HCT116 (cell line): ENCODE results near the gene COG5. TPM values are rescaled to one million over a fixed set of nuclear protein-coding genes. Genes with fewer than 3 reads are reported as not detected.

Experiments
- ATAC-seq: fragments of 200-7000 bp; cut with Tn5 transposase; 2 replicates; pipeline ENCODE4 v1.9.1; 2020; ENCODE audit warnings: mild to moderate bottlenecking, moderate library complexity
- BruUV-seq: library from RNA; stranded (reverse); fragments of 400-500 nt; replicated peaks from 2 replicates; lab custom pipeline; 2021; lab: Mats Ljungman, UMichigan
- CTCF ChIA-PET: fragments of 300-600 bp; sonication (Branson Sonifier 250); formaldehyde crosslinking; loops from one replicate; lab custom pipeline; 2021; ENCODE audit warnings: antibody characterized with exemption; lab: Charles Lee
- POLR2A ChIA-PET: fragments of 300-600, 350-600 bp; sonication (Branson Sonifier 250); formaldehyde crosslinking; loops from one replicate; lab custom pipeline; 2021; ENCODE audit warnings: antibody characterized with exemption; lab: Charles Lee
- RAD21 ChIA-PET, 2 experiments: fragments of 300-600 bp; sonication (Branson Sonifier 250); formaldehyde crosslinking; loops; one replicate each; lab custom pipeline; 2023; ENCODE audit warnings: low total read pairs in 2 of 2; ENCODE audit not compliant: uncharacterized antibody in 2 of 2, unreplicated experiment in 2 of 2, low non-redundant PET in 1 of 2; lab: Charles Lee
- DNase-seq: peaks from one replicate; pipeline ENCODE4 v3.0.0-alpha.2; 2010; ENCODE audit warnings: low read depth, low spot score
- H2AFZ ChIP-seq: fragments of 200-600 bp; shearing (Covaris generic), sonication (generic); 2 replicates; pipeline ENCODE4 v1.6.1; 2017; ENCODE audit warnings: low read depth, mixed run types, mixed read lengths, antibody characterized with exemption, low read length; ENCODE audit not compliant: poor library complexity, severe bottlenecking
- H3K27ac ChIP-seq: 2 replicates; pipeline ENCODE4 v1.5.1; 2012; ENCODE audit warnings: low read depth, low read length
- H3K27me3 ChIP-seq: fragments of 200-600 bp; sonication (generic); 2 replicates; pipeline ENCODE4 v1.6.1; 2016; ENCODE audit warnings: mixed run types, low read length, mixed read lengths; ENCODE audit not compliant: insufficient read depth
- H3K36me3 ChIP-seq, 2 experiments: fragments of 200-500 bp in 1 of 2; fragments of 200-600 bp in 1 of 2; sonication (Bioruptor generic) in 1 of 2; sonication (generic) in 1 of 2; 2 replicates each; pipeline versions ENCODE4 v1.5.1 to v1.6.1; 2014 to 2016; ENCODE audit warnings: low read length in 2 of 2, inconsistent platforms in 1 of 2, mixed read lengths in 1 of 2, mixed run types in 1 of 2; ENCODE audit not compliant: insufficient read depth in 2 of 2, control insufficient read depth in 1 of 2
- H3K4me1 ChIP-seq, 2 experiments: fragments of 200-600 bp in 1 of 2; sonication (generic) in 1 of 2; 2 replicates each; pipeline versions ENCODE4 v1.5.1 to v1.6.1; 2012 to 2017; ENCODE audit warnings: low read length in 2 of 2, inconsistent platforms in 1 of 2, mild to moderate bottlenecking in 1 of 2, mixed read lengths in 1 of 2, mixed run types in 1 of 2, moderate library complexity in 1 of 2; ENCODE audit not compliant: insufficient read depth in 2 of 2, control insufficient read depth in 1 of 2
- H3K4me2 ChIP-seq: fragments of 200-600 bp; sonication (generic); 2 replicates; pipeline ENCODE4 v1.6.1; 2017; ENCODE audit warnings: mixed run types, low read length, mixed read lengths
- H3K4me3 ChIP-seq, 2 experiments: fragments of 200-600 bp in 1 of 2; sonication (generic) in 1 of 2; replicated peaks in 1 of 2; 2 replicates each; pipeline ENCODE4 v1.5.1; 2011 to 2016; ENCODE audit warnings: low read length in 2 of 2, control low read depth in 1 of 2, low read depth in 1 of 2, mild to moderate bottlenecking in 1 of 2, mixed read lengths in 1 of 2, mixed run types in 1 of 2
- H3K79me2 ChIP-seq: fragments of 200-600 bp; sonication (generic); 2 replicates; pipeline ENCODE4 v1.6.1; 2017; ENCODE audit warnings: mild to moderate bottlenecking, mixed run types, low read length, moderate library complexity, mixed read lengths; ENCODE audit not compliant: insufficient read depth
- H3K9ac ChIP-seq: fragments of 200-600 bp; sonication (generic); 2 replicates; pipeline ENCODE4 v1.6.1; 2016; ENCODE audit warnings: low read length, mixed read lengths
- H3K9me2 ChIP-seq: fragments of 200-600 bp; sonication (generic), shearing (Covaris generic); 2 replicates; pipeline ENCODE4 v1.6.1; 2017; ENCODE audit warnings: mixed run types, mild to moderate bottlenecking, moderate library complexity; ENCODE audit not compliant: insufficient read depth
- H3K9me3 ChIP-seq, 2 experiments: fragments of 200-500 bp in 1 of 2; fragments of 200-600 bp in 1 of 2; sonication (Bioruptor generic) in 1 of 2; sonication (generic) in 1 of 2; 2 replicates each; pipeline ENCODE4 v1.6.1; 2014 to 2017; ENCODE audit warnings: low read length in 2 of 2, mixed read lengths in 2 of 2, inconsistent platforms in 1 of 2, low read depth in 1 of 2, mild to moderate bottlenecking in 1 of 2, mixed run types in 1 of 2, moderate library complexity in 1 of 2; ENCODE audit not compliant: control insufficient read depth in 1 of 2, insufficient read depth in 1 of 2
- H4K20me1 ChIP-seq: fragments of 200-600 bp; sonication (generic), shearing (Covaris generic); 2 replicates; pipeline ENCODE4 v1.6.1; 2017; ENCODE audit warnings: mixed run types, mild to moderate bottlenecking, moderate library complexity; ENCODE audit not compliant: insufficient read depth
- ATF3 ChIP-seq: IDR thresholded peaks from 2 replicates; pipeline ENCODE4 v1.6.1; 2012
- CBX3 ChIP-seq: IDR thresholded peaks from 2 replicates; pipeline ENCODE4 v1.6.1; 2012; ENCODE audit warnings: low read depth
- CEBPB ChIP-seq: IDR thresholded peaks from 2 replicates; pipeline ENCODE4 v1.6.1; 2012; ENCODE audit warnings: low read depth
- CTCF ChIP-seq, 3 experiments: fragments of 200-600 bp in 1 of 3; sonication (generic) in 1 of 3; IDR thresholded peaks in 2 of 3; conservative IDR thresholded peaks in 1 of 3; 2 replicates each; pipeline ENCODE4 v1.5.1; 2012 to 2017; ENCODE audit warnings: low read depth in 2 of 3, low read length in 2 of 3, antibody characterized with exemption in 1 of 3, borderline replicate concordance in 1 of 3, control low read depth in 1 of 3, mild to moderate bottlenecking in 1 of 3, mixed read lengths in 1 of 3, mixed run types in 1 of 3, moderate library complexity in 1 of 3; ENCODE audit not compliant: insufficient read depth in 1 of 3
- EZH2 ChIP-seq: fragments of 200-600 bp; sonication (generic); IDR thresholded peaks from 2 replicates; pipeline ENCODE4 v1.6.1; 2017; ENCODE audit warnings: antibody characterized with exemption, mixed run types
- EZH2phosphoT487 ChIP-seq: fragments of 200-600 bp; IDR thresholded peaks from 2 replicates; pipeline ENCODE4 v1.6.1; 2018; ENCODE audit warnings: antibody characterized with exemption, borderline replicate concordance
- FOSL1 ChIP-seq: IDR thresholded peaks from 2 replicates; pipeline ENCODE4 v1.6.1; 2012; ENCODE audit warnings: low read depth
- JUND ChIP-seq: IDR thresholded peaks from 2 replicates; pipeline ENCODE4 v1.6.1; 2012
- MAX ChIP-seq: IDR thresholded peaks from 2 replicates; pipeline ENCODE4 v1.6.1; 2012
- POLR2A ChIP-seq: IDR thresholded peaks from 2 replicates; pipeline ENCODE4 v1.7.0; 2011; ENCODE audit warnings: borderline replicate concordance; ENCODE audit not compliant: insufficient read depth, insufficient read length; ENCODE audit errors: extremely low read depth
- POLR2AphosphoS5 ChIP-seq: IDR thresholded peaks from 2 replicates; pipeline ENCODE4 v1.6.1; 2011; ENCODE audit warnings: mild to moderate bottlenecking, low read depth, low read length, moderate library complexity
- RAD21 ChIP-seq: IDR thresholded peaks from 2 replicates; pipeline ENCODE4 v1.6.1; 2012; ENCODE audit warnings: low read depth, mild to moderate bottlenecking
- REST ChIP-seq: IDR thresholded peaks from 2 replicates; pipeline ENCODE4 v1.6.1; 2012; ENCODE audit warnings: low read depth
- SIN3A ChIP-seq: IDR thresholded peaks from 2 replicates; pipeline ENCODE4 v1.6.1; 2012; ENCODE audit warnings: low read depth
- SRF ChIP-seq: IDR thresholded peaks from 2 replicates; pipeline ENCODE4 v1.6.1; 2012; ENCODE audit warnings: low read depth
- TCF7L2 ChIP-seq: IDR thresholded peaks from 2 replicates; pipeline ENCODE4 v1.7.0; 2011; ENCODE audit warnings: borderline replicate concordance, inconsistent platforms; ENCODE audit not compliant: insufficient read depth, insufficient read length; ENCODE audit errors: extremely low read depth
- YY1 ChIP-seq: IDR thresholded peaks from 2 replicates; pipeline ENCODE4 v1.6.1; 2011; ENCODE audit warnings: low read length, low read depth, moderate library complexity, mild to moderate bottlenecking; ENCODE audit not compliant: insufficient replicate concordance; ENCODE audit errors: extremely low read depth
- ZBTB33 ChIP-seq: IDR thresholded peaks from 2 replicates; pipeline ENCODE4 v1.6.1; 2011; ENCODE audit warnings: mild to moderate bottlenecking, low read length, moderate library complexity; ENCODE audit not compliant: insufficient replicate concordance; ENCODE audit errors: extremely low read depth
- ZFX ChIP-seq: fragments of 450-650 bp; IDR thresholded peaks from 2 replicates; pipeline ENCODE4 v1.6.1; 2017
- intact Hi-C: fragments of 100-400 bp; cut with micrococcal nuclease; formaldehyde crosslinking; loops from 2 replicates; pipeline ENCODE4 v1.10.0; 2022
- total RNA-seq: library from RNA; stranded (reverse); gene quantifications from one replicate; pipeline ENCODE4 v1.2.1, GENCODE V29; 2021; ENCODE audit not compliant: unreplicated experiment

Gene COG5
- total RNA-seq, 1 experiment from 2014 or later, result 30.7 TPM

- Histone ChIP-seq H3K4me3 (no peak overlapping the region), H3K9ac (no peak overlapping the region), H3K4me2 (no peak overlapping the region), H3K9me3 (no peaks in the 10 kb centered on the region), H3K27ac (no peak overlapping the region), H3K79me2 (no peaks in the 10 kb centered on the region), H3K27me3 (no peaks in the 10 kb centered on the region), H3K9me2 (no peaks in the 10 kb centered on the region), H3K36me3 (peaks cover 0 to 31% of the 10 kb centered on the region in 2 experiments; a peak in 2 of 4 replicates), H4K20me1 (no peaks in the 10 kb centered on the region), H2AFZ (no peak overlapping the region), H3K4me1 (peaks cover 4% of the 10 kb centered on the region in 2 experiments)
- ChIA-PET RAD21 (interaction anchor here in 1 of 2 experiments (0.7 kb wide), 1 partner anchor 506 kb away, joined by 4 read pairs; no protein-coding TSS in a partner anchor), CTCF (no interaction called here), POLR2A (no interaction called here)
- ATAC-seq (no peak), DNase-seq (no peak)
- intact Hi-C loops, result no loop called here
- BruUV-seq, result no TSS peak
- TF ChIP-seq MAX (no peak), TCF7L2 (no peak), YY1 (no peak), EZH2phosphoT487 (no peak), SRF (no peak), REST (no peak), POLR2AphosphoS5 (no peak), RAD21 (no peak), CBX3 (no peak), EZH2 (no peak), ATF3 (no peak), CTCF (IDR thresholded peaks at IDR 0.05 in 2 of 3, conservative IDR thresholded peaks at IDR 0.05 in 1 of 3; ENCODE audit: borderline replicate concordance in 1 of 3, insufficient read depth in 1 of 3, low read depth in 2 of 3, low read length in 2 of 3) (no peak), ZFX (no peak), SIN3A (no peak), FOSL1 (no peak), JUND (no peak), ZBTB33 (no peak), POLR2A (no peak), CEBPB (no peak)
Observed at GRCh38 chr7:107185716-107186115, 378.0 kb downstream of the COG5 start.
